Endothelial cell of umbilical vein (primary cell): ENCODE measurements around the gene ZNF516.

Experiments used
- POLR2A ChIP-seq: IDR thresholded peaks from 2 replicates; pipeline ENCODE4 v1.6.1; 2012; ENCODE audit warnings: low read depth, mild to moderate bottlenecking, control low read depth, low read length
- TF ChIP-seq, protein P1 (sequence below), 2 donors: IDR thresholded peaks; 1 replicate in 1 of 2; 2 replicates in 1 of 2; pipeline ENCODE4 v1.5.1; 2011; ENCODE audit warnings: low read length in 2 of 2, mild to moderate bottlenecking in 2 of 2, moderate library complexity in 2 of 2, control low read depth in 1 of 2, inconsistent platforms in 1 of 2, low read depth in 1 of 2; ENCODE audit not compliant: insufficient read depth in 1 of 2; ENCODE audit errors: extremely low read depth in 1 of 2

- TF ChIP-seq POLR2A, result no peak
- TF ChIP-seq, protein P1, sequence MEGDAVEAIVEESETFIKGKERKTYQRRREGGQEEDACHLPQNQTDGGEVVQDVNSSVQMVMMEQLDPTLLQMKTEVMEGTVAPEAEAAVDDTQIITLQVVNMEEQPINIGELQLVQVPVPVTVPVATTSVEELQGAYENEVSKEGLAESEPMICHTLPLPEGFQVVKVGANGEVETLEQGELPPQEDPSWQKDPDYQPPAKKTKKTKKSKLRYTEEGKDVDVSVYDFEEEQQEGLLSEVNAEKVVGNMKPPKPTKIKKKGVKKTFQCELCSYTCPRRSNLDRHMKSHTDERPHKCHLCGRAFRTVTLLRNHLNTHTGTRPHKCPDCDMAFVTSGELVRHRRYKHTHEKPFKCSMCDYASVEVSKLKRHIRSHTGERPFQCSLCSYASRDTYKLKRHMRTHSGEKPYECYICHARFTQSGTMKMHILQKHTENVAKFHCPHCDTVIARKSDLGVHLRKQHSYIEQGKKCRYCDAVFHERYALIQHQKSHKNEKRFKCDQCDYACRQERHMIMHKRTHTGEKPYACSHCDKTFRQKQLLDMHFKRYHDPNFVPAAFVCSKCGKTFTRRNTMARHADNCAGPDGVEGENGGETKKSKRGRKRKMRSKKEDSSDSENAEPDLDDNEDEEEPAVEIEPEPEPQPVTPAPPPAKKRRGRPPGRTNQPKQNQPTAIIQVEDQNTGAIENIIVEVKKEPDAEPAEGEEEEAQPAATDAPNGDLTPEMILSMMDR (IDR thresholded peaks at IDR 0.05; ENCODE audit: extremely low read depth in 1 of 2, insufficient read depth in 1 of 2, low read depth in 1 of 2, low read length in 2 of 2), result no peak
These were observed 20.2 kb downstream of the ZNF516 start for GRCh38 chr18:76474824-76475223.
